MCF 10A (cell line): ENCODE results near the gene MAPK14. TPM values are rescaled to one million over a fixed set of nuclear protein-coding genes. Genes with fewer than 3 reads are reported as not detected.

Source experiments
- BruUV-seq: library from RNA; stranded (reverse); fragments of 400-500 nt; replicated peaks from 2 replicates; lab custom pipeline; 2021; lab: Mats Ljungman, UMichigan
- CTCF ChIA-PET: fragments of 300-600 bp; sonication (Branson Sonifier 250); formaldehyde crosslinking; extraction: SDS; loops from one replicate; lab custom pipeline; 2021; ENCODE audit warnings: antibody characterized with exemption, inconsistent platforms; lab: Yijun Ruan, JAX
- POLR2A ChIA-PET: fragments of 300-600, 350-650 bp; sonication (Branson Sonifier 250); formaldehyde crosslinking; extraction: SDS; loops from one replicate; lab custom pipeline; 2020; ENCODE audit warnings: antibody characterized with exemption, inconsistent platforms; lab: Yijun Ruan, JAX
- DNase-seq: peaks from one replicate; pipeline ENCODE4 v3.0.0-alpha.2; 2018; ENCODE audit not compliant: unreplicated experiment
- H3K27ac Mint-ChIP-seq: one replicate; pipeline ENCODE4 v1.8.0; 2022; ENCODE audit warnings: mild to moderate bottlenecking, low read depth, mixed read lengths; ENCODE audit not compliant: unreplicated experiment
- H3K27me3 Mint-ChIP-seq: one replicate; pipeline ENCODE4 v1.8.0; 2022; ENCODE audit warnings: mixed read lengths; ENCODE audit not compliant: insufficient read depth, unreplicated experiment
- H3K36me3 Mint-ChIP-seq: one replicate; pipeline ENCODE4 v1.8.0; 2022; ENCODE audit warnings: mild to moderate bottlenecking, moderate library complexity, mixed read lengths; ENCODE audit not compliant: insufficient read depth, unreplicated experiment
- H3K4me1 Mint-ChIP-seq: one replicate; pipeline ENCODE4 v1.8.0; 2022; ENCODE audit warnings: mixed read lengths; ENCODE audit not compliant: insufficient read depth, unreplicated experiment
- H3K4me3 Mint-ChIP-seq: one replicate; pipeline ENCODE4 v1.8.0; 2022; ENCODE audit warnings: mild to moderate bottlenecking, moderate library complexity, mixed read lengths; ENCODE audit not compliant: unreplicated experiment
- H3K9me3 Mint-ChIP-seq: one replicate; pipeline ENCODE4 v1.8.0; 2022; ENCODE audit warnings: mixed read lengths; ENCODE audit not compliant: unreplicated experiment
- CTCF ChIP-seq: fragments of 200-600 bp; IDR thresholded peaks from one replicate; pipeline ENCODE4 v1.8.0; 2022; ENCODE audit warnings: antibody characterized with exemption, mild to moderate bottlenecking; ENCODE audit not compliant: unreplicated experiment
- intact Hi-C: fragments of 100-400 bp; cut with micrococcal nuclease; formaldehyde crosslinking; loops from 2 replicates; pipeline ENCODE4 v1.14.1; 2022
- total RNA-seq: library from RNA; stranded (reverse); gene quantifications from 2 replicates; pipeline ENCODE4 v1.2.3, GENCODE V29; 2022

The MAPK14 gene
- total RNA-seq, 1 experiment from 2014 or later: 42.9 TPM

- TF ChIP-seq CTCF: no peak
- BruUV-seq: no TSS peak
- H3K36me3 Mint-ChIP-seq: peaks cover 40% of the 10 kb centered on the region
- no peaks in the 10 kb centered on the region for H3K27me3 Mint-ChIP-seq
- POLR2A ChIA-PET: interaction anchor here (1.2 kb wide), 1 partner anchor 72 kb away, joined by 3 read pairs; no protein-coding TSS in a partner anchor
- H3K4me3 Mint-ChIP-seq: no peak overlapping the region
- intact Hi-C loops: loop anchor here (10.0 kb wide), 2 partner anchors 185 to 345 kb away; no protein-coding TSS in a partner anchor
- no peak overlapping the region for H3K27ac Mint-ChIP-seq
- no peaks in the 10 kb centered on the region for H3K9me3 Mint-ChIP-seq
- H3K4me1 Mint-ChIP-seq: no peaks in the 10 kb centered on the region
- DNase-seq: no peak
- CTCF ChIA-PET: interaction anchor here (1.1 kb wide), 1 partner anchor 260 kb away, joined by 3 read pairs; no protein-coding TSS in a partner anchor
These were observed 72.4 kb downstream of the MAPK14 start for GRCh38 chr6:36099869-36100483.

- H3K4me1 Mint-ChIP-seq: no peaks in the 10 kb centered on the region
- no peaks in the 10 kb centered on the region for H3K27me3 Mint-ChIP-seq
- ChIA-PET CTCF (no interaction called here), POLR2A (no interaction called here)
- peaks cover 49% of the 10 kb centered on the region for H3K36me3 Mint-ChIP-seq
- H3K27ac Mint-ChIP-seq: no peak overlapping the region
- H3K9me3 Mint-ChIP-seq: no peaks in the 10 kb centered on the region
- DNase-seq: no peak
- BruUV-seq: no TSS peak
- H3K4me3 Mint-ChIP-seq: no peak overlapping the region
- no peak for TF ChIP-seq CTCF
- intact Hi-C loops: no loop called here
These were observed 74.1 kb downstream of the MAPK14 start for GRCh38 chr6:36101691-36102090.

GRCh38 chr6:36102853-36103252, 75.2 kb downstream of the MAPK14 start:
- H3K27ac Mint-ChIP-seq: no peak overlapping the region
- ChIA-PET CTCF (interaction anchor here (0.7 to 3.8 kb wide), 3 partner anchors 7 to 248 kb away, joined by 3 to 35 read pairs (median 3); partner anchors contain the start of gene MAPK14), POLR2A (interaction anchor here (1.0 to 1.1 kb wide), 2 partner anchors 10 to 12 kb away, joined by 3 read pairs; no protein-coding TSS in a partner anchor)
- no peaks in the 10 kb centered on the region for H3K4me1 Mint-ChIP-seq
- DNase-seq: no peak
- H3K4me3 Mint-ChIP-seq: no peak overlapping the region
- no peaks in the 10 kb centered on the region for H3K9me3 Mint-ChIP-seq
- H3K27me3 Mint-ChIP-seq: no peaks in the 10 kb centered on the region
- no peak for TF ChIP-seq CTCF
- H3K36me3 Mint-ChIP-seq: peaks cover 55% of the 10 kb centered on the region
- intact Hi-C loops: no loop called here
- BruUV-seq: no TSS peak

GRCh38 chr6:36104836-36105235, 77.2 kb downstream of the MAPK14 start:
- Mint-ChIP-seq H3K27ac (no peak overlapping the region), H3K4me3 (no peak overlapping the region), H3K27me3 (no peaks in the 10 kb centered on the region), H3K9me3 (no peaks in the 10 kb centered on the region), H3K36me3 (peaks cover 66% of the 10 kb centered on the region), H3K4me1 (no peaks in the 10 kb centered on the region)
- no TSS peak for BruUV-seq
- TF ChIP-seq CTCF: no peak
- intact Hi-C loops: no loop called here
- CTCF ChIA-PET: interaction anchor here (0.7 to 3.8 kb wide), 4 partner anchors 9 to 364 kb away, joined by 3 to 35 read pairs (median 6); no protein-coding TSS in a partner anchor
- no peak for DNase-seq
- POLR2A ChIA-PET: interaction anchor here (0.8 to 1.2 kb wide), 3 partner anchors 8 to 16 kb away, joined by 3 to 4 read pairs (median 3); no protein-coding TSS in a partner anchor
